ENCODE results near the gene MIR17HG. TPM values are rescaled to one million over a fixed set of nuclear protein-coding genes. Genes with fewer than 3 reads are reported as not detected.
A peak's percentile ranks its signal among the peaks of the same experiment; 100 is the strongest.
"Not testable (repeated sequence)": the region's sequence is repeated elsewhere in the genome, so short reads cannot be mapped to it uniquely, and the experiment has no call there.

Gene MIR17HG
- total RNA-seq, 2 donors from 2014 or later: 2.7 to 16.5 TPM

DNA sequence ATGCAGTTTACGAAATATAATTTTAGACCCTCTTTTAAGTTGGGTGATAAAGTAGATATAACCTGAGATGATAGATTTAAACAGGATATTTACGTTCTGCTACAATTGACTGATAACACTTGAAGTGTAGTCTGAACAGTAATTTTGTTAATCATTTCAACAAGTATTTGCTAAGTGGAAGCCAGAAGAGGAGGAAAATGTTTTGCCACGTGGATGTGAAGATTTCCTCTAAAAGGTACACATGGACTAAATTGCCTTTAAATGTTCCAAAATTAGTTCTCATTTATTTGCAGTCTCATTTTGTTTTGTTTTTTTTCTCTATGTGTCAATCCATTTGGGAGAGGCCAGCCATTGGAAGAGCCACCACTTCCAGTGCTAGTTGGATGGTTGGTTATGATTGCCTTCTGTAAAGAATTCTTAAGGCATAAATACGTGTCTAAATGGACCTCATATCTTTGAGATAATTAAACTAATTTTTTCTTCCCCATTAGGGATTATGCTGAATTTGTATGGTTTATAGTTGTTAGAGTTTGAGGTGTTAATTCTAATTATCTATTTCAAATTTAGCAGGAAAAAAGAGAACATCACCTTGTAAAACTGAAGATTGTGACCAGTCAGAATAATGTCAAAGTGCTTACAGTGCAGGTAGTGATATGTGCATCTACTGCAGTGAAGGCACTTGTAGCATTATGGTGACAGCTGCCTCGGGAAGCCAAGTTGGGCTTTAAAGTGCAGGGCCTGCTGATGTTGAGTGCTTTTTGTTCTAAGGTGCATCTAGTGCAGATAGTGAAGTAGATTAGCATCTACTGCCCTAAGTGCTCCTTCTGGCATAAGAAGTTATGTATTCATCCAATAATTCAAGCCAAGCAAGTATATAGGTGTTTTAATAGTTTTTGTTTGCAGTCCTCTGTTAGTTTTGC lies 2.8 kb downstream of the MIR17HG start:
- no peak overlapping the region for H3K27ac ChIP-seq
- no peak for DNase-seq (ENCODE audit: low spot score)
- H3K4me1 ChIP-seq (ENCODE audit: control insufficient read depth in 1 of 2, low read depth in 2 of 2): peaks cover 21 to 29% of the 10 kb centered on the region in 2 donors
- peaks cover 9% of the 10 kb centered on the region for H3K36me3 ChIP-seq
- no peak for ATAC-seq (ENCODE audit: insufficient number of reproducible peaks, low FRiP score, low read depth)
- TF ChIP-seq, protein P1, sequence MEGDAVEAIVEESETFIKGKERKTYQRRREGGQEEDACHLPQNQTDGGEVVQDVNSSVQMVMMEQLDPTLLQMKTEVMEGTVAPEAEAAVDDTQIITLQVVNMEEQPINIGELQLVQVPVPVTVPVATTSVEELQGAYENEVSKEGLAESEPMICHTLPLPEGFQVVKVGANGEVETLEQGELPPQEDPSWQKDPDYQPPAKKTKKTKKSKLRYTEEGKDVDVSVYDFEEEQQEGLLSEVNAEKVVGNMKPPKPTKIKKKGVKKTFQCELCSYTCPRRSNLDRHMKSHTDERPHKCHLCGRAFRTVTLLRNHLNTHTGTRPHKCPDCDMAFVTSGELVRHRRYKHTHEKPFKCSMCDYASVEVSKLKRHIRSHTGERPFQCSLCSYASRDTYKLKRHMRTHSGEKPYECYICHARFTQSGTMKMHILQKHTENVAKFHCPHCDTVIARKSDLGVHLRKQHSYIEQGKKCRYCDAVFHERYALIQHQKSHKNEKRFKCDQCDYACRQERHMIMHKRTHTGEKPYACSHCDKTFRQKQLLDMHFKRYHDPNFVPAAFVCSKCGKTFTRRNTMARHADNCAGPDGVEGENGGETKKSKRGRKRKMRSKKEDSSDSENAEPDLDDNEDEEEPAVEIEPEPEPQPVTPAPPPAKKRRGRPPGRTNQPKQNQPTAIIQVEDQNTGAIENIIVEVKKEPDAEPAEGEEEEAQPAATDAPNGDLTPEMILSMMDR (IDR thresholded peaks at IDR 0.05): no peak
- H3K27me3 ChIP-seq (replicated peaks; ENCODE audit: insufficient read depth): no peaks in the 10 kb centered on the region
- no peak overlapping the region for H3K4me3 ChIP-seq
- no peaks in the 10 kb centered on the region for H3K9me3 ChIP-seq

DNA sequence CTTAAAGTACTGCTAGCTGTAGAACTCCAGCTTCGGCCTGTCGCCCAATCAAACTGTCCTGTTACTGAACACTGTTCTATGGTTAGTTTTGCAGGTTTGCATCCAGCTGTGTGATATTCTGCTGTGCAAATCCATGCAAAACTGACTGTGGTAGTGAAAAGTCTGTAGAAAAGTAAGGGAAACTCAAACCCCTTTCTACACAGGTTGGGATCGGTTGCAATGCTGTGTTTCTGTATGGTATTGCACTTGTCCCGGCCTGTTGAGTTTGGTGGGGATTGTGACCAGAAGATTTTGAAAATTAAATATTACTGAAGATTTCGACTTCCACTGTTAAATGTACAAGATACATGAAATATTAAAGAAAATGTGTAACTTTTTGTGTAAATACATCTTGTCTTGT lies 3.6 kb downstream of the MIR17HG start:
- no peak overlapping the region for H3K4me3 ChIP-seq
- H3K4me1 ChIP-seq (ENCODE audit: control insufficient read depth in 1 of 2, low read depth in 2 of 2): peaks cover 21 to 29% of the 10 kb centered on the region in 2 donors
- peaks cover 9% of the 10 kb centered on the region for H3K36me3 ChIP-seq
- no peak overlapping the region for H3K27ac ChIP-seq
- no peak for DNase-seq (ENCODE audit: low spot score)
- no peaks in the 10 kb centered on the region for H3K27me3 ChIP-seq (replicated peaks; ENCODE audit: insufficient read depth)
- TF ChIP-seq, protein P1 (IDR thresholded peaks at IDR 0.05): no peak
- H3K9me3 ChIP-seq: no peaks in the 10 kb centered on the region
- no peak for ATAC-seq (ENCODE audit: insufficient number of reproducible peaks, low FRiP score, low read depth)

DNA sequence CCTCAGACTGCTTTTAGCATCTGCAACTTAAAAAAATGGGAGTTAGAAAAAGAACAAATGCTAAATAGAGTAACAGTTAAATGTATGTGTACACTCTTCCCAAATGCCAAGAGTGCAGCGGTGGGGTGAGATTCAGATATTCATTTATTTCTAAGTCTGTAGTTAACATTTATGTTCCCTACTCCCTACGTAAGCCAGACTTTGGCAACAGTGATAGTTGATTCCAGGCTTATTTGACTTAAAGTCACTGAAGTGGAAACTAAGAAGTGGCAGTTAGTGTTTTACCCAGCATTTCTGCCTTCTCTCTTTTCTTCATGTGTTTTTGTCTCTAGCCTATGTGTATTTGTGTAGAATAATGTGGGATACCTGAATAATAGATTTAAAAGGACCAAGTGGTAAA lies 4.5 kb downstream of the MIR17HG start:
- no peaks in the 10 kb centered on the region for H3K9me3 ChIP-seq
- TF ChIP-seq, protein P1 (IDR thresholded peaks at IDR 0.05): no peak
- ATAC-seq (ENCODE audit: insufficient number of reproducible peaks, low FRiP score, low read depth) (no peak), DNase-seq (ENCODE audit: low spot score) (no peak)
- H3K36me3 ChIP-seq: peaks cover 9% of the 10 kb centered on the region
- no peak overlapping the region for H3K4me3 ChIP-seq
- peaks cover 21 to 29% of the 10 kb centered on the region in 2 donors for H3K4me1 ChIP-seq (ENCODE audit: control insufficient read depth in 1 of 2, low read depth in 2 of 2)
- H3K27ac ChIP-seq: no peak overlapping the region
- no peaks in the 10 kb centered on the region for H3K27me3 ChIP-seq (replicated peaks; ENCODE audit: insufficient read depth)

DNA sequence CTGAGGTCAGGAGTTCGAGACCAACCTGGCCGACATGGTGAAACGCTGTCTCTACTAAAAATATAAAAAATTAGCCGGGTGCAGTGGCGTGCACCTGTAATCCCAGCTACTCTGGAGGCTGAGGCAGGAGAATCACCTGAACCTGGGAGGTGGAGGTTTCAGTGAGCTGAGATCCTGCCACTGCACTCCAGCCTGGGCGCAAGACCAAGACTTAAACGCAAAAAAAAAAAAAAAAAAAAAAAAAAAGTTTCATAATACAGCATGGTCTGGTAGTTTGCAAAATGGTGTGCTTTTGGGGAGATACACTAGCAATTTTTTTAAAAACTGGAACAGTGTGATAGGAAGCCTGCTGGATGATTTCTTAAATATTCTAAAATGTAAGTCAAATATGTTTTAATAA lies 5.4 kb downstream of the MIR17HG start:
- H3K4me3 ChIP-seq; ATAC-seq (ENCODE audit: insufficient number of reproducible peaks, low FRiP score, low read depth); H3K36me3 ChIP-seq; H3K27ac ChIP-seq; H3K27me3 ChIP-seq (replicated peaks; ENCODE audit: insufficient read depth); DNase-seq (ENCODE audit: low spot score); H3K9me3 ChIP-seq: not testable (repeated sequence)
- H3K4me1 ChIP-seq (ENCODE audit: control insufficient read depth in 1 of 2, low read depth in 2 of 2): peaks cover 21 to 32% of the 10 kb centered on the region in 2 donors

DNA sequence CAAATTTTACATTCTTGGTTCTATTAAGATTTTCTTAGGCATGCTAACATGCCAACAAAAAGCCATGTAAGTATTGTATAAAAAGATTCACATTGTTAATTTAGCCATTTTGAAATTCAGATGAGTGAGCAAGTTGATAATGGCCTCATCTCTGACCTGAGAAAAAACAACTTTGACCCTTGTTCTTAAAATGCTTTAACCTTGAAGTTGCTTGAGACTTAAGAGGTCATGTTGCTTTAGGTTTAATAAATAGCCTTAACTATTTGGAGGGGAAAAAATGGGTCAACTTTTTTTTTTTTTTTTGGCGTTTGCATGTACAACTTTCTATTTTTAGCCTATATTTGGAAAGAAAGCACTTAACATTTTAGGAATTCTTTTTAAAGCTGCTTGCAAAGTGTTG lies 6.0 kb downstream of the MIR17HG start:
- Histone ChIP-seq H3K27me3 (replicated peaks; ENCODE audit: insufficient read depth) (no peaks in the 10 kb centered on the region), H3K27ac (peak overlapping the region in 1 of 2 donors; percentile 16), H3K9me3 (no peaks in the 10 kb centered on the region), H3K36me3 (peaks cover 9% of the 10 kb centered on the region), H3K4me3 (no peak overlapping the region), H3K4me1 (ENCODE audit: control insufficient read depth in 1 of 2, low read depth in 2 of 2) (peaks cover 21 to 38% of the 10 kb centered on the region in 2 donors)
- TF ChIP-seq, protein P1 (IDR thresholded peaks at IDR 0.05): no peak
- ATAC-seq (ENCODE audit: insufficient number of reproducible peaks, low FRiP score, low read depth) (no peak), DNase-seq (ENCODE audit: low spot score) (no peak)

Data from thoracic aorta (tissue), 2 donors.